Measurements from ENCODE around the gene THSD4.

The THSD4 gene

GRCh38 chr15:71822890-71823630 is 707.8 kb downstream of the THSD4 start:
- Histone ChIP-seq H3K27ac (no peak overlapping the region), H3K27me3 (ENCODE audit: insufficient read depth, low read depth, severe bottlenecking) (no peaks in the 10 kb centered on the region), H3K9me3 (ENCODE audit: severe bottlenecking) (peaks cover 18% of the 10 kb centered on the region), H3K36me3 (peaks cover 15% of the 10 kb centered on the region), H3K4me3 (ENCODE audit: low read depth, low read length) (no peak overlapping the region)
- TF ChIP-seq, protein P1, sequence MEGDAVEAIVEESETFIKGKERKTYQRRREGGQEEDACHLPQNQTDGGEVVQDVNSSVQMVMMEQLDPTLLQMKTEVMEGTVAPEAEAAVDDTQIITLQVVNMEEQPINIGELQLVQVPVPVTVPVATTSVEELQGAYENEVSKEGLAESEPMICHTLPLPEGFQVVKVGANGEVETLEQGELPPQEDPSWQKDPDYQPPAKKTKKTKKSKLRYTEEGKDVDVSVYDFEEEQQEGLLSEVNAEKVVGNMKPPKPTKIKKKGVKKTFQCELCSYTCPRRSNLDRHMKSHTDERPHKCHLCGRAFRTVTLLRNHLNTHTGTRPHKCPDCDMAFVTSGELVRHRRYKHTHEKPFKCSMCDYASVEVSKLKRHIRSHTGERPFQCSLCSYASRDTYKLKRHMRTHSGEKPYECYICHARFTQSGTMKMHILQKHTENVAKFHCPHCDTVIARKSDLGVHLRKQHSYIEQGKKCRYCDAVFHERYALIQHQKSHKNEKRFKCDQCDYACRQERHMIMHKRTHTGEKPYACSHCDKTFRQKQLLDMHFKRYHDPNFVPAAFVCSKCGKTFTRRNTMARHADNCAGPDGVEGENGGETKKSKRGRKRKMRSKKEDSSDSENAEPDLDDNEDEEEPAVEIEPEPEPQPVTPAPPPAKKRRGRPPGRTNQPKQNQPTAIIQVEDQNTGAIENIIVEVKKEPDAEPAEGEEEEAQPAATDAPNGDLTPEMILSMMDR (IDR thresholded peaks at IDR 0.05; ENCODE audit: low read depth, low read length): no peak
- no peak for DNase-seq

DNA sequence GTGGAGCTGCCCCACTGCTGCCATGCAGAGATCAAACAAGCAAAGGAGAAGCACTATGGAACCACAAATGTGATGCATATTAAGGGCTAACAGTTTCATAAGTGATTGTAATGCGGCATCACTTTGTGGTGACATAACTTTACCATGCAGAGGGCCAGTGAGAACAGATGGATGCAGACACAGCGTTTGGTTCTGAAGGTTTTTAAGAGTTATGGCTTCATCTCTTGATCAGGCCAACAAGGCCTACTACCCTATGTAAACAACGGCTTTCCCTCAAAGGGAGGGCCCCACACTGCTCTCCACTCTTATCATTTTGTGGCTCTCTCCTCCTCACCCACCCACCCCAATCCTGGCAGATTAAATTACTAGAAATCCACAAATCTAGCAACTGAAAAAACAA is 708.5 kb downstream of the THSD4 start:
- Histone ChIP-seq H3K27ac (no peak overlapping the region), H3K9me3 (ENCODE audit: severe bottlenecking) (peaks cover 18% of the 10 kb centered on the region), H3K27me3 (ENCODE audit: insufficient read depth, low read depth, severe bottlenecking) (no peaks in the 10 kb centered on the region), H3K36me3 (peaks cover 15% of the 10 kb centered on the region), H3K4me3 (ENCODE audit: low read depth, low read length) (no peak overlapping the region)
- TF ChIP-seq, protein P1 (IDR thresholded peaks at IDR 0.05; ENCODE audit: low read depth, low read length): no peak
- no peak for DNase-seq

- H3K36me3 ChIP-seq: peaks cover 21% of the 10 kb centered on the region
- TF ChIP-seq, protein P1 (IDR thresholded peaks at IDR 0.05; ENCODE audit: low read depth, low read length): no peak
- H3K4me3 ChIP-seq (ENCODE audit: low read depth, low read length): no peak overlapping the region
- no peaks in the 10 kb centered on the region for H3K27me3 ChIP-seq (ENCODE audit: insufficient read depth, low read depth, severe bottlenecking)
- peaks cover 18% of the 10 kb centered on the region for H3K9me3 ChIP-seq (ENCODE audit: severe bottlenecking)
- no peak for DNase-seq
- H3K27ac ChIP-seq: no peak overlapping the region
Measured at GRCh38 chr15:71825021-71825730, 709.9 kb downstream of the THSD4 start.

- peaks cover 12% of the 10 kb centered on the region for H3K9me3 ChIP-seq (ENCODE audit: severe bottlenecking)
- H3K4me3 ChIP-seq (ENCODE audit: low read depth, low read length): no peak overlapping the region
- TF ChIP-seq, protein P1 (IDR thresholded peaks at IDR 0.05; ENCODE audit: low read depth, low read length): no peak
- DNase-seq: no peak
- no peak overlapping the region for H3K27ac ChIP-seq
- H3K27me3 ChIP-seq (ENCODE audit: insufficient read depth, low read depth, severe bottlenecking): no peaks in the 10 kb centered on the region
- H3K36me3 ChIP-seq: peaks cover 21% of the 10 kb centered on the region
Measured at GRCh38 chr15:71826196-71826595, 710.9 kb downstream of the THSD4 start.

GRCh38 chr15:71830981-71831380 is 715.7 kb downstream of the THSD4 start:
- no peaks in the 10 kb centered on the region for H3K9me3 ChIP-seq (ENCODE audit: severe bottlenecking)
- TF ChIP-seq, protein P1 (IDR thresholded peaks at IDR 0.05; ENCODE audit: low read depth, low read length): no peak
- H3K36me3 ChIP-seq: peaks cover 21% of the 10 kb centered on the region
- DNase-seq: no peak
- H3K27ac ChIP-seq: no peak overlapping the region
- no peak overlapping the region for H3K4me3 ChIP-seq (ENCODE audit: low read depth, low read length)
- H3K27me3 ChIP-seq (ENCODE audit: insufficient read depth, low read depth, severe bottlenecking): no peaks in the 10 kb centered on the region
